Measurements from ENCODE around the gene ADGRD2.

ADGRD2 gene

DNA sequence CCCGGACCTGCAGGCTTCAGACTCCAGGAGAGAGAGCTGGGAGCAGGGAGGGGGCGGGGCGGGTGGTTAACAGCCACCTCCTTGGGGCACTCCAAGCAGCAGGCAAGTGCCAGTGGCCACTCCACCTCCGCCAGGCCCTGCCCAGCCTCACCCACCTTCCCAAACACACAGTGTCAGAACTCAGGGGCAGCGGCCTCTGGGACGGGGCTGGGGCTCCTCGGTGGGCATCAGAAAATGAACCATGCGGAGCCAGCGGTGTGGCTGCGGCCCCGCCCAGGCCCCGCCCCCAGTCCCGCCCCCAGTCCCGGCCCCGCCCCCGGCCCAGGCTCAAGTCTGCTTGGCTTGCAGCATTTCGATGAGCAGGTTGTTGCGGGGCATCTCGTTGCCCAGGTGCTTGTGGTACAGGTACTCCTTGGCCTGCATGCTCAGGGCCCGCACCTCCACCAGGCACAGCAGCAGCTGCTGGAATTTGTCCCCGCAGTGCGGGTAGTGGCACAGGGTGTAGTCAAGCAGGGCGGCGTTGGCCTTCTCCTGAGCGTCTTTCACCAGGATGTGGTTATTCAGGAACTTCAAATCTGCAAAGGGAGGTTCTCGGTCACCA lies 32.3 kb downstream of the ADGRD2 start:
- DNase-seq: no peak

DNA sequence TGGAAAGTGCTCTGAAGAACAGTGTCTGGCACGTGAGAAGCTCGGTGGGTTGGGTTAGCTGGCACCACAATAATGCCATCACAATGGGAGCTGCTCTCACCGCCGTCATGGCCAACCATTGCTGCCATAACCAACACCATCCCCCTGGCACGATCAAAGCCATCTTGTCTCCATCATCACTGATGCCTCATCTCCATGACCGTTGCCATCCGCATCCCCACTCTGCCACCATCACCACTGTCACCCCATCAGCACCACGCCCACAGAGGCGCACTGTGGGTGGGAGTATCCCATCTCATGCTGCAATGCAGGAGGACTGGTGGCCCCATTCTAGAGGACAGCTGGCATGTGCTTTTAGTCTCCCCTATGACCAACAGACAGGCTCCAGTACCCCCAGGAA lies 33.2 kb downstream of the ADGRD2 start:
- no peak for DNase-seq

DNA sequence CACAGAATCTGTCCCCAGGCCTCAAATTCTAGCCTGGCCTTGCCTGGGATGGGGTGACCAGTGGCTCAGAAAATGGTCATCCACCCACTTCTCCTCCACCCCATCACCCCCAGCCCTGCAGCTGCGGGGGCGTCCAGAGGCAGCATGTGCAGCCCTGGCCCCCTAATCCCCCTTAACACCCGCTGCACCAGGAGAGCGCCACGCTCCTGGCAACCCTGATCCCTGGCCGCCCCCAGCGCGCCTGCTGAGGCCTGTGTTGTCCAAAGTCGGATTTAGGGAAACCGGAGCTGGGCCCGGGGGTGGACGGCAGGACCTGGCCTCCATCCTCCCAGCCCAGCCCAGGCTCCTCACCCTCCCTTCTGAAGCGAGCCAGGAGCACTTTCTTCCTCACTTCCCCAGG lies 35.0 kb downstream of the ADGRD2 start:
- no peak for DNase-seq

DNA sequence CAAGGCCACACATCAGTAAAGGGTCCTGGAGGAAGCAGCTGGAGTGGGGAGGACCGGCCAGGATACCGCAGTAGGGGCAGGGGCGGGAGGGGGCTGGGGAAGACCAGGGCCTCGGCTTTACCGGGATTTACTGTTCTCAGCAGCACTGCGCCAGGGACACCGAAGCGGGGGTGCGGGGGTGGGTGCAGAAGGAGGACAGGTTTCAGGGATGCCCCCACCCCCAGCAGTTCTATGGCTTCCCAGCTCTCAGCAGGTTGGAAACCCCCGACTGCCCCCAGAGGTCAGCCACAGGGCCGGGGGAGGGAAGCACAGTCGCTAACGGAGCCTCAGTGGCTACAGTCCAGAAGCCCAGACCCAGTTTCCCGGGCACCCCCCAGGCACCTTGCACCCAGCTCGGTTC lies 35.7 kb downstream of the ADGRD2 start:
- DNase-seq: no peak

DNA sequence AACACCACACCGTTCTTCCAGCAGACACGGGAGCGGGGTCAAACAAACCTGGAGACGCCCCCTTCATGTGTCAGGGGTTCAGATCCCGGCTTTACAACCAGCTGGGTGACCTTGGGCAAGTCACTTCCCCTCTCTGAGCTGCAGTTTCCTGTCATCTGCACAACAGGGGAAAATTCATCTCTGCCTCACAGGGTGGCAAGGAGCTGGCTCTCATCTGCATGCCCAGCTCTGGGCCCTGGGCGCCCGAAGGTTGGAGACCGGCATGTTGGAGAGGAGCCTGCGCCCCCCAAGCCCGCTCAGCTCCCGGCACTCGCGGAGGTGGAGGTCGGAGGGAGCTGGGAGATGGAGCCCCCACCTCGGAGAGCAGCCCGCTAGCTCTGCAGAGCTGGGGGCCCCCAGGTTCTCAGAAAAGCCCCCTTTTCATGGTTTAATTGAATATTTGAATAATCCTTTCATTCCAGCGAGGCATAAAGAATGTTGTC lies 36.6 kb downstream of the ADGRD2 start:
- DNase-seq: no peak

DNA sequence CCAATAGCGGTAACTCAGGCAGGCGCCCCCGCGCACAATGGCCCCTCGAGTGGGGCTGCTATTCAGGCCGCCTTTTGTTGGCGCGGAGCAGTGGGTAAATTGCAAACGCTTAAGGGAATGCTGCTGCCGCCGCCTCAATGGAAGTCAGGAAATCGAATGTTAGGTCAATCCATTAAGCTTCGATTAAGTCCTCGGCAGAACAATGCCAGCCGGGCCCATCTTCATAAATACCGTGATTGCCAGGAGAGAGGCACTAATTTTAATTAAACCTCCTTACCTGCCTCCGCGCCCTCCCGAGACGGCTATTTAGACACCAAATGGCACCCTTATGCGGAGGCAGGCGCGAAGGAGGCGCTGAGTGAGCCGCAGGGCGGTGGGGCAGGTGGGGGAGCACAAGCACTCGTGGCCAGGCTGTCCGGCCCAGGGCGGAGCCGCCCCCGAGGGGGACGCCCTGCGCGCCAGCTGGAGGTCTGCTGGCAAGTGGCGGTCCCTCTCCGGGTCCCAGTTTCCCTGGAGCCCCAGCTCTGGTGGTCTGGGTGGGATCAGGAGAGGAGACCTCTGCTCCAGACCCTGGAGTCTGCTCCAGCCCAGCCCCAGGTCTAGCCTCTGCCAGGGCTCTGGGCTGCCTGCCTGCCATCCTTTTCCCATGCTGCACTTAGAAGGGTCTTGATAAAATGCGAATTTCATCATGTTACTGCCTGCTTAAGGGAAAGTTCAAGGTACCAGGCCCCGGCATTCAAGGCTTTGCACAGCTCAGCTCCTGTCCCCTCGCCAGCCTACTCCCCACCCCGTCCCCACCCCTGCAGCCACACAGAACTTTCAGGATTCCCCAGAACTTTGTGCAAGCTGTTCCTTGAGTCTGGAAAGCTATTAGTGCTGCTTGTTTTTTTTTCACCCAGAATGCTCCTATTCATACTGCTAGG lies 37.3 kb downstream of the ADGRD2 start:
- no peak for DNase-seq

DNA sequence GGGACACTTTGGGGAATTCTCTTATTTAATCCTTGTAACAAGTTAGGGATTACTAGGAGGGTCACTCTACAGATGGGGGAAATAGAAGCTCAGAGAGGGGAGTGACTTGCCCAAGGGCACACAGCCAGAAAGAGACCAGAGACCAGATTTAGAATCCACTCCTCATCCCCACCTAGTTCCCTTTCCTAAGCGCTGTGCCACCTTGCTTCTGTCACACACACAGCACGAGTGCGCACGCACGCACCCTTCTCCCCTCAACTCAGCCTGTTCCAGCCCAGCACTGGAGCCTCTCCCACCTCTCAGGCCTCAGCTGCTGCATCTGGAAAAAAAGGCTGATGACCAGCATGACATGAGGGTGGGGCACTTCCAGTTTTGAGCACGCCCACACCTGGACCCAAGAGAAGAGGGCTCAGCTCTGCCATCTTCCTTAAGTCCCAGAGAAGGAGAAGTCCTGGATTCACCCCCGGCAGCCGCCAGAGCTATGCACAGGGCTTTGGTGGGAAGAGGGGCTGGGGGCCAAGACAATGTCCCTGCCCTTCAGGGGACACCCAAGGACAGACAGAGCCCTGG lies 38.5 kb downstream of the ADGRD2 start:
- DNase-seq: no peak

DNA sequence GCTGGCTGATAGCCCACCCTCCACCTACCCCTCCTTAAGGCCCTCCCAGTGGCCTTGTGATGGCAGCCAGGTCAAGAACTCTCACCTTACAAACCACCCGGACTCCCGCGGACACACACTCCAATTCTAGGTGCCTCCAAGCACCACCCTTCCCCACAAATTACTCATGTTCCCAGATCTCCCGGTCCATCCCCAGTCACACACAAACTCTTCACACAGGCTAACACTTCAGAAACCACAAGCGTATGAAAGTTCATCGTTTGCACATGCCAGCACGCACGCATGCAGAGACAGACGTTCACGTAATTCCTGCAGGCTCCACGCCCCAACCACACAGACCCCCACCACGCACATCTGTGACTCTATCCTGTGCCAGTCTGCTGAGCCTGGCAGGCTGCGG lies 39.0 kb downstream of the ADGRD2 start:
- no peak for DNase-seq

DNA sequence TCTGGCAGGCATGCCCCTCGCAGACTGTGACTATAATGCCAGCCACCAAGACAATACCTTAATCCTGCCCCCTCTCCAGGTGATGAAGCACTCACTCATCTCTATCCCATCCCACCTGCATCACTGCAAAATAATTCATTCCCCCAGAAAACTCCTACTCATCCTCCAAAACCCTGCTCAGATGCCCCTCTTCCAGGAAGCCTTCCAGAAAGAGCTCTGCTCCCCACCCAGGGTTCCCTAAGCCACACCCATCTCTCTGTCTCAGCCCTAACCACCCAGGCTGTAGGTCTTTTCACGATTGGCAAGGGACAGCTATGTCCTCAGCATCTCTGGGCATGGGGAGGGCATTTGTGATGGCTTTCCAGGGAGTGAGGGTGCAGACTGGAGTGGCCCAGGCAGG lies 39.8 kb downstream of the ADGRD2 start:
- no peak for DNase-seq

DNA sequence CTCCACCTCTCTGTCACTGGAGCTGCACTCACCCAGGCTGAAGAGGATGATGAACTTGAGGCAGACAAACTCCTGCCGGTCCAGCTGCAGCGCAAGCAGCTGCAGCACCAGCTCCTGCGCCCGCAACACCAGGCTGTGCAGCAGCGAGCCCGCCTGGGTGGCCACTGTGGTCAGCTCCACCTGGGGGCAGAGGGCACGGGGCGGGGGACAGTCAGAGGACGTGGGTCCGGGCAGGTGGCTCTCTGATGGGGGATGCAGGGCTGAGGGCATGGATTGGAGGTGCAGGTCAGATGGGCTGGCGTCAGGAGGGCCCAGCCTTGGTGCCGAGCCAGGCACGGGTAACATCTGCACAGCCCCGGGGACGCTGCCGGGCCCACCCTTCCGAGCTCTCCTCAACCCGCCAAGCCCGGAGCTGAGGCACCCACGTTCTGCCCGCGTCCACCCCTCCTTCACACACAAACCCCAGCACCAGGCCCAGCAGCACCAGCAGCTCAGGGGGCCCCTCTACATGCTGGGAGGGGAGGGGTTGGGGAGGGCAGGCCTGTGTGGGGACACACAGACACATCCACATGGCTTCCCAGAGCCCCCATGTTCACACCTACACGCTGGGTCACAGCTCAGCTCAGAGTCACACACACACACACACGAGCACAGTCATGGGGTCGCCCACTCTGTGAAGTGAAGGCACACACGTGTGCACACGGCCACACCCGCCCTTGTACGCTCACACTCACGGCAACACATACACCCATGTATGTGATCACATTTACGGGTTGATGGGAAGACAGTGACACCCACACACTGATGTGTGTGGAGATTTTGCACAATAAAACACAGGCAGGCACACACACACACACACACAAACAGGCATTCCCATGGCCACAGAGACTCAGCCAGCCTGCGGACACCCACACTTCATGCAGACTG lies 41.1 kb downstream of the ADGRD2 start:
- no peak for DNase-seq

DNA sequence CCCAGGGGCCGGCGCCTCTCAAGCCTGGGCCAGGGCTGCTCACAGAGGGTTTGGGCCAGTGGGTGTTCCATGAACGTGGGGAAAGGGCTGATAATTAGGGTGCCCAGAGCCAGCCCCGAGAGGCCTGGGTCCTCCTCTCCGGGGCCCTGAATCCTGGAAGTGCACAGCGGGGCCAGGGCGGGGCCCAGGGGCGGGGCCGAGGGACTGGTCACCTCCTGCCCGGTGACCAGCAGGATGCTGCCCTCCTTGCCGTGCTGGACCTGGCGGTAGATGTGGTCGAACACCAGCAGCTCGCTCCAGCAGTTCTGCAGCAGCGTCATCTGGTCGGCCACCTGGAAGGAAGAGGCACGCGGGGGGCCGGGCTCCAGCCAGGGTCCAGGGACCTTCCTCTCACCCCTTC lies 42.6 kb downstream of the ADGRD2 start:
- DNase-seq: no peak

DNA sequence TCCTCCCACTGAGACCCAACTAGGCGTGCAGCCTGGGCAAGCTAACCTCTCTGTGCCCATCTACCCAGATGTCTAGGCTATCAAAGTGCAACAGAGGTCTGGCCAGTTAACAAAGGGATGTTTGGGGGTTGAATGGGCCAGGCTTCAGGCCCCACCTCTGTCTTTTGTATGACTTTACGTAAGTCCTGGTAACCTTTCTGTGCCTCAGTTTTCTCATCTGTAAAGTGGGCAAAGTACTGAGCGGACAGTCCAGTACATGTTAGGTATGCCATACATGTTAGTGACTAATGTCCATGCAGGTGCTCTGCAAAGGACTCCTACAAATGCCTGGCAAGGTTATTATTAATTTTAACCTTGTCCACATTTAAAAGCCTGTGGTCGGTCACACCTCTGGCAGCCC lies 43.0 kb downstream of the ADGRD2 start:
- DNase-seq: no peak

DNA sequence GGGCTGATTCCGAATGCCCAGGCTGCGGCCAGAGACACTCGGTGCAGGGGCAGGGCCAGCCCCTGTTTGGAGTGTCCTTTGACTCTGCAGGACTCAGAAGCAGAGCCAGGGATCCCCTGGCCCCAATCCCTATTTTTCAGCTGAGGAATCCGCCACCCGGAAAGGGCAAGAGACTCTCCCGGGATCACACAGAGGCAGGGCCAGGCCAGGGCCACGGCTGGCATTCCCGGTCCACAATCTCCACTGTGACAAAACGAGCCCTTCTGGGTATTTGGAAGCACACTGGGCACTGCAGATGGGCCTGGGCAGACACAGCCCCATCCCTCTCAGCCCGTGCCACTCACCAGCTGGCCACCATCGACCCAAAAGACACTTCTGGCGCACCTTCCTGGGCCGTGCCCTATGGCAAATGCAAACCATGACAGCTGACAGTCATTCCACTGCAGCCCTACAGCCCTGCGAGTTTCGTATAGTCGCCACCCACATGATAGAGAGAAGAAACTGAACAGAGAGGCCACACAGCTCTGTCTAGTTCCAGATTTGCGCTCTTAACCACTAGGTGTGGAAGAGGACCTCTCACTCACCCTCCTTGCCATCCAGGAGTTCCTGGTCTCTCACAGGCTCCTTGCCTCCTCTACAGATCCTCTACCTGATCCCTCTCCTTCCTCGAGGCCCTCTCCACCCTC lies 43.7 kb downstream of the ADGRD2 start:
- DNase-seq: no peak

DNA sequence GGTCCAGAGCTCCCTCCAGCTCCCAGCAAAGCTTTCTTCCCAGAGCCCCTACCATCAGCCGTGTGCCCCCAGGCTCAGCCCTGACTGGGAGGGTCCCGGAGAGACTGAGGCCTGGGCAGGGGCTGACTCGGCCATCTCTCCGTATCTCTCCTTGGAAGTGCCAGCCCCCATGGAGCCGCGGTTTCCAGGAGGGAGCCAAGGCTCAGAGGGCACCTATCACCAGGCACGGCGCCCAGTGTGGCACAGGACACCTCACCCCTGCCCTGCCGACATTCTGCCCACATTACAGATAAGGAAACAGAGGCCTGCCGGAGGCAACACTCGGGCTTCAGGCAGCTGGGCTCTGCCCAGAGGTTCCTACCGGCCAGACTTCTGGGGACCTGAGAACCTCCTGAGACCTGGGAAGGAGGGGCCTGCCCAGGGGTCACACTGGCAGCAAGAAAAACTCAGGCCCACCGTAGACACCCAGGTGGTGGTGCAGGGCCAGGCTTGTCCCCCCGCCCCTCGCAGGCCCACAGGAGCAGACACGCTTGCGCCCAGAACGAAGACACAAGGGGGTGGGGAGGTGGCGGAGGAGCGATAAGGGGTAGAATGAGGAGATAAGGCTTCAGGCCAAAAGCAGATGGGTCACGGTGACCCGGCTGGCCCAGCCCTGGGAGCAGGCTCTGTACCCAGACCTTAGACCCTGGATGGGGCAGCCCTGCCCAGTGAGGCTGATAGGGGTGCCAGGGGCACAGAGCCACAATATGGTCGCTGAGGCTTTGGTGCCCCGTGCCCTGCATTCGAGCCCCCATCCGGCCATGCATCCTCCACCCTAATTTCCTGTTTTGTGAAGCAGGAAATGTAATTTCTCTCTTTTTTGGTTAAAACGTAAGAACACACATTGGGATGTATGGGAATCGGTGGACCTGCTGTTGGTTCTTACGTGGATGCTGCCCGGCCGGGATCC lies 45.1 kb downstream of the ADGRD2 start:
- DNase-seq: no peak

DNA sequence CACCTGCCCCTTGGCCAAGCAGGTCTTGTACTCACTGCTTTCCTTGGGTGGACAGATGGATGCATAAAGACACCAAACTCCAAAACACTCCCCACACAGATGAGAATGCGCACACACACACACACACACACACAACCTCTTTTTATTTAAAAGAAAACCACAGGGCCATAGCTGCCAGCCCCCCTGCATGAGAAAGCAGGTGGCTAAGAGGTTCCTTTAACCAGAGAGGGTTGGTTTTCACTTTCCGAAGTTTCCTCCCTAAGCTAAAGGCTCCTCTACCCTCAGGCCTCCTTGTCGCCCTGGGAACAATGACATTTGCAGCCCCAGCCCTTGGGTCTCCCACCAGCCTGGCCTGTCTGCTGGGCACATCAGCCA lies 45.8 kb downstream of the ADGRD2 start:
- no peak for DNase-seq

DNA sequence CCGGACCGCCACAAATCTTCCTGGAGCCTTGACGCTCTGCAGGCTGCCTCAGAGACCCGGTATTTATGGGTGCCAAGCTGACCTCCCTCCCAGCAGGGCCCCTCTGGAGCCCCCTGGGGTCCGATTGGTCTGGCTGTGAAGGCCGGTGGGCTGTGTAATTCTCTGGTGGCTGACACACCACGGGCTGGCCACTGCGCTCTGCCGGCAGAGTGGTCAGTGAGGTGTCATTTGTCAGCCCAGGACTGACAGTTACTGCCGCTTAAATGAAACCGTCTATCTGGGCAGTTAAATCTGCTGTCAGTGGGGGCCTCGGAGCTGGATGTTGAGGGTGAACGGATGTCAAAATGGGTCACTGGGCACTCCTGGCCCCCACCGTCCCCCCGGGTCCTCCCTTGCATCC lies 46.2 kb downstream of the ADGRD2 start:
- DNase-seq: no peak

DNA sequence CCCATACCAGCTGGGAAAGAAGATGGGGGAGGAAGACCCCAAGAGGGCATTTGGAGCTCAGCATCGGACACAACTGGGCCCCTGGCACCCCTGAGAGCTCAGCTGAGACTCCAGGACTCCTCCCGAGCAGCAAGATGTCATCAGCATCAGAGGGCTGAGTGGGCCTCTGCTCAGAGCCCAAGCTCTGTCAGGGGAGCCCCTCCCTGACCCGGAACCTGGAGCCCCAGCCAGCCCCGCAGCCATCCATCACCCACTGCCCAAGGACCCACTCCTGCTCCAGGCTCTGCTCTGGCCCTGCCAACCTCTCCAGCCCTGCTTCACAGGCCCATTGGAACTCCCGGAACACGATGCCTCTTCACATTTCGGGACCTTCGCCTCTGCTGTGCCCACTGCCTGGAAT lies 47.2 kb downstream of the ADGRD2 start:
- DNase-seq: no peak

DNA sequence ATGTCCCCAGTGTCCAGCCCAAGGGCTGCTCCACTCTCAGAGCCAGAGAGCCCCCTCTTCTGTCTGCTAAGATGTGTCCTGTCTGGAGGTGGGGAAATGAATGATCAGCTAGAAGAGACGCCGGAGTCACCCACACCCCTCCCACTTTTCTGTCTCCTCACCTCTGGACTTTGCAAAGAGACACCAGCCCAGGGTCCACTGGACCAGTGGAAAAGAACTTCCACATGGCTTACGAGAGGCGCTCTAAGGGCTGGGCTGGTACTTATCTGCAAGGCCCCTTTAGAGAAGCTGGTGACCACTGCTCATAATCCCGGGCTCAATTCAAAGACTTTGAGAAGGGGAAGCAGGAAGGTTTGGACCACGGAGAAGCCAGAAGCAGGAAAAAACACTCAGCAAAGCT lies 47.8 kb downstream of the ADGRD2 start:
- DNase-seq: no peak

DNA sequence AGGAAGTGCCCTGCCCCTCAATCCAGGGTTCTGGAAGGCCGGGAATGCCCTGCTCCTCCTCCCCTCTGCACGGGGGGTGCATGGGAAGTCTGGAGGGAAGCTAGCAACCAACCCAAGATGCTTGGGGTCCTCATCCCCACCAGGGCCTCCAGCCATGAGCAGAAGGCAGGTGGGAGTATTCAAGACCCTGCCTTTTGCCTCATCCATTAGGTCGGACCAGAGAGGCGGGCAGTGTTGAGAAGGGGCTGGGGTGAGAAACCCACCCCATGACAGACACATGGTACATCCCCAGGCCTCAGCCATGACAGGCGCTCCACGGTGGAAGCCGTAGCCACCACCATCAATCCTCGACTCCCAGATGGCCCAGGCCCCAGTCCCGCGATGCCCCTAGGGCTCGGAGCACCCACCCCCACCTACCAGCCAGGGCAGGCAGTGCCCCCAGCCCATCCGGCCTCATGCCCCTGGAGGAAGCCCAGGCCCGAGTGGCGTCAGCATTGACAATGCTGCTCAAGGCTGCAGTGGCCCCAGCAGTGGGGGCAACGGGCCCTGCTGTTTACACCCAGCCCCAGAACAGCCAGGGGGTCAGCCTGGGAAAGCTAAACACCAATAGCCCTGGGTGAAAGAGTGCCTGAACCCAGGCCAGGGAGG lies 48.4 kb downstream of the ADGRD2 start:
- DNase-seq: no peak

DNA sequence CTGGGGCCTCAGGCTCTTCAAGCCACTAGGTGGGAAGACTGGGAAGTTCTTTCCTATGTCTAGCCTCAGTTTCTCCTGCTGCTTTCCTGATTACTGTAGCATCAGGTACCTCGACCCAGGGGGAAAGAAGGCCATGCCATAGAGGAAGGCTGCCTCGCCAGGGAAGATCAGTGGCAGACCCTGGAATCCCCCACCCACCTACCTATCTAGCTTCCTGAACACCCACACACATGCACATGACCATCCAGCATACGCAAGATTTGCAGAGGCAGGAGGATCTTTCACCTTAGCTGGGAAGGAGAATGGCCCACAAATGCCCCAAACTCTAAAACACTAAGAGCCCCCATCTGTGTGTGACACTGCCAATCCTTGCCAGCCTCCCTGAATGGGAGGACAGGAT lies 49.0 kb downstream of the ADGRD2 start:
- no peak for DNase-seq
